Activated naive CD4-positive, alpha-beta T cell treated with anti-CD3 and anti-CD28 coated beads, Interleukin-2, amount 50 U/mL, for 72 hours (primary cell): ENCODE data around the gene GNGT1. TPM values are rescaled to one million over a fixed set of nuclear protein-coding genes. Genes with fewer than 3 reads are reported as not detected.

Experiments
- ATAC-seq, 2 donors: fragments of 150-1000 bp; cut with Tn5 transposase; 2 replicates each; pipeline ENCODE4 v1.10.0; 2021; ENCODE audit warnings: mild to moderate bottlenecking in 2 of 2, moderate library complexity in 2 of 2
- DNase-seq, 2 donors: peaks; one replicate each; pipeline ENCODE4 v3.0.0; 2021 to 2022; ENCODE audit warnings: low spot score in 2 of 2
- H3K27ac Mint-ChIP-seq, 2 donors: one replicate each; pipeline ENCODE4 v1.8.0; 2022; ENCODE audit warnings: mild to moderate bottlenecking in 2 of 2, mixed read lengths in 2 of 2
- H3K36me3 Mint-ChIP-seq, 2 donors: one replicate each; pipeline ENCODE4 v1.8.0; 2022; ENCODE audit warnings: mixed read lengths in 2 of 2
- H3K9me3 Mint-ChIP-seq, 2 donors: one replicate each; pipeline ENCODE4 v1.8.0; 2022; ENCODE audit warnings: mixed read lengths in 2 of 2
- total RNA-seq, 2 donors: library from RNA; stranded (reverse); gene quantifications; one replicate each; pipeline ENCODE4 v1.2.3, GENCODE V29; 2022

Gene GNGT1
- total RNA-seq, 2 donors from 2014 or later, result not detected

DNA sequence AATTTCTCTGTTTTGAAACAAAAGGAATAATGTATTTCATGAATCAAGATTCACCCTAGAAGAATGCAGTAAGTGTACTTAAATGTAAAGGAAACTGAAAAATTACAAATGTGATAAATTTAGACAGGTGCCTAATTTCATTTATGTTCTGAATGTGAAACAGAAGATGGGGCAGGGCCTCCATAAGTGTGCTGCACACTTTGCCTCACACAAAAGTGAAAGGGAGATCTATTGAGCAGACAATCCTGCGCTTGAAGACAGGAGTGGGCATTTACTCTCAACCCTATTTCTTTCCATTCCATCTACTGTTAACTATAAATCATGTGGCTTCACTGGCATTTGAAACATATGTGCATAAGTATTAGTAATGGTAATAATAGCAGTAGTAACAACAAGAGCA is 51.4 kb downstream of the GNGT1 start:
- no peak for ATAC-seq
- Mint-ChIP-seq H3K9me3 (no peaks in the 10 kb centered on the region), H3K36me3 (no peaks in the 10 kb centered on the region), H3K27ac (no peak overlapping the region)
- DNase-seq, result no peak

DNA sequence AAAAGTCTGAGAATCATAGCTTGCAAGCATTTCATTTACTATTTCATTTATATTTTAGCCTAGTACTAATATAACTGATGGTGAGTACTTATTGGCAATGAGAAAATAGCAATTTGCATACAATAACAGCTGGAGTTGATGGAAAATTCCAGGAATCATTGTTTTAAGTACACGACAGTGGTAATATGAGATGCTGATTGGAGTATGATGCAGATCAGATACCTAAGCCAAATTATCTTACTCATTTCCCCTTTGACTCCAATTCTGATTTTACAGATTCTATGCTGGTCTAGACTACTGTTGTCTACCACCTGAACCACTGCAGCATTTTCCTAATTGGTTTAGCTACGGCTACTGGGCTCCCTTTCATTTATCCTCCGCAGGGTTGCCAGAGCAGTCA is 51.8 kb downstream of the GNGT1 start:
- H3K9me3 Mint-ChIP-seq, result no peaks in the 10 kb centered on the region
- H3K36me3 Mint-ChIP-seq, result no peaks in the 10 kb centered on the region
- H3K27ac Mint-ChIP-seq, result no peak overlapping the region
- ATAC-seq (no peak), DNase-seq (no peak)

DNA sequence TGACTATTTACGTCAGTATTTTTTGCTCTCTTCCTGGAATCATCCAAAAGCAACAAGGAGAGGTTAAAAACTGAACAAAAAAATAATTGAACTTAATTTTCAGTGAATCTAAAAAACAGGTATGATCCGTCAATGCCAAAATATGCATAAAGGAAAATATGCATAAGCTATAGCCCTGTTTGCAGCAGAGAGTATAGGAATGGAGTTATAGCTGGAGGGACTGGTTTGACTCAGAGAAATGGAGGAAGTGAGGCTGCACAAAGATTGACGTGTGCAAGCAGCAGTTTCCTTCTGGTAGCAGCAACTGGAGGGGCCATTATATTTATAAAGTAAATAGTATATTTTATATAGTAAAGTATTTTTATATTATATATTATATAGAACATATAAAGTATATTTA is 52.3 kb downstream of the GNGT1 start:
- no peak overlapping the region for H3K27ac Mint-ChIP-seq
- H3K36me3 Mint-ChIP-seq, result no peaks in the 10 kb centered on the region
- H3K9me3 Mint-ChIP-seq, result no peaks in the 10 kb centered on the region
- DNase-seq (no peak), ATAC-seq (no peak)

Other genes with a start within 250 kb of the GNGT1 start
- under 1 TPM; 0.37 to 0.82 TPM for gene TFPI2, start 15.8 kb upstream of the GNGT1 start, total RNA-seq
- gene GNG11, start 15.2 kb downstream of the GNGT1 start, total RNA-seq, result not detected
- 10 to 100 TPM; 18.8 to 21.5 TPM for gene BET1, start 97.8 kb downstream of the GNGT1 start, total RNA-seq